ENCODE results near the gene GNG13.
"Not testable (repeated sequence)": the region's sequence is repeated elsewhere in the genome, so short reads cannot be mapped to it uniquely, and the experiment has no call there.

The GNG13 gene, protein sequence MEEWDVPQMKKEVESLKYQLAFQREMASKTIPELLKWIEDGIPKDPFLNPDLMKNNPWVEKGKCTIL

DNA sequence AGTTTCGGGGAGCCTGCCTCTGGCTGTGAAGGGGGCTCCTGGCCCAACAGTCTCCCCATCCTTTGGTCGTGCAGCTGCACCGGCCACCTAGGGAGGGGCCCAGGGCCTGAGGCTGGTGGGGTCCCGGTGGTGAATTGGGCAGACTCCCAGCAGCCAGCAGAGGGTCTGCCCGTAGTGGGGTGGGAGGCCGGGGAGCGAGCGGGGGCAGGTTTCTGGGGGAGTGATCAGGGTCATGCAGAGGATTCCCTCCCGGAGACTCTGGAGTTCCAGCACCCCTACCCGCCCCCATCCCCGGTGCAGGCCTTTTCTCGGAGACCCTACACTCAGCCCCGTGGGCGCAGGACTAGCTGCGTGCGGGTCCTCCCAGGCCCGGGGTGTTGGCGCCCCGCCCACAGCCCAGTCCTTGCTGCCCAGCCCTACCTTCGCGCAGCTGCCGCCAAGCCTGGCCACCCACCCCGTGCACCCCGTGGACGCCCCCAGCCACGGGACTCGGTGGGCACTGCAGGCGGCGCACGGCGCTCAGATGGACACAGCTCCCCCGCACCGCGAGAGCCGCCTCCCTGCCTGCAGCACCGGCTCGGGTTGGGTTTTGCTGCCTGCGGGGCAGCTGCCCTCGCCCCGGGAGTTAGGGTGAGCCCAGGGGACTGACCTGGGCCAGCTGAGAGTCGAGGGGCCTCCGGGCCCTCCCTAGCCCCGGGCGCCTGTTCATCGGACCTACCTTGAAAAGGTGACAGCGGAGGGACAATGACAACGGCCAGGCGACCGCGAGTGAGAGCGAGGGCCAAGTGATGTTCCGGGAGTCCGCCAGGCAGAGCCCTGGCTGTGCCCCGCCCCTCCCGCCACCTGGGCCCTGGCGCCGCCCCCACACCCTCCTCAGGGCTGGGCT is at the start of gene GNG13:
Gene GNG13 (minus strand): TSS at position 787 of the 886 bp plus-strand sequence. CDS start 1,657 bp downstream, outside the sequence.
- no peak for DNase-seq (ENCODE audit: low read depth)

DNA sequence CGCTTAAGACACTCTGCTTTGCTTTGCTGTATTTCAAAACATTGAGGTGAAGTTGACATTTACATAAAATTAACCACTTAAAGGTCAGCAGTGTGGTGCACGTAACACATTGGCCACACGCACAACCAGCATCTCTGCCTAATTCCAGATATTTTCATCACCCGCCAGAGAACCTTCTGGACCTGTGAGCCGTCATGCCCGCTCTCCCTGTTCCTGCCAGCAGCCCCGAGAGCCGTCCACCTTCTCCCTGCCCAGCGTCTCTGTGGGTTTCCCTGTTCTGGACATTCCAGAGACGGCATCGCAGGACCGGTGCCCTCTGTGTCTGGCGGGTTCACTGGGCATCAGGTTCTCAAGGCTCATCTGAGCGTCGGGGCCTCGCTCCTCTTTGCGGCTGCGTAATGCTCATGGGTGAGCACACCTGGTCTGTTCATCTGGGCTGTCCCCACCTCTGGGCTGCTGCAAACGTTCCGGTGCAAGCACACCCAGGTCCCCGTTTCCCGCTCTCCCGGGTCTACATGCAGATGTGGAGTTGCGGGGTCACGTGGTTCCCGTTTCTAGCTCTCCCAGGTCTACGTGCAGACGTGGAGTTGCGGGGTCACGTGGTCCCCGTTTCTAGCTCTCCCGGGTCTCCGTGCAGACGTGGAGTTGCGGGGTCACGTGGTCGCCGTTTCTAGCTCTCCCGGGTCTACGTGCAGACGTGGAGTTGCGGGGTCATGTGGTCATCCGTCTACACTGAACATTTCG is 48.1 kb upstream of the GNG13 start:
- DNase-seq (ENCODE audit: low read depth) = no peak

DNA sequence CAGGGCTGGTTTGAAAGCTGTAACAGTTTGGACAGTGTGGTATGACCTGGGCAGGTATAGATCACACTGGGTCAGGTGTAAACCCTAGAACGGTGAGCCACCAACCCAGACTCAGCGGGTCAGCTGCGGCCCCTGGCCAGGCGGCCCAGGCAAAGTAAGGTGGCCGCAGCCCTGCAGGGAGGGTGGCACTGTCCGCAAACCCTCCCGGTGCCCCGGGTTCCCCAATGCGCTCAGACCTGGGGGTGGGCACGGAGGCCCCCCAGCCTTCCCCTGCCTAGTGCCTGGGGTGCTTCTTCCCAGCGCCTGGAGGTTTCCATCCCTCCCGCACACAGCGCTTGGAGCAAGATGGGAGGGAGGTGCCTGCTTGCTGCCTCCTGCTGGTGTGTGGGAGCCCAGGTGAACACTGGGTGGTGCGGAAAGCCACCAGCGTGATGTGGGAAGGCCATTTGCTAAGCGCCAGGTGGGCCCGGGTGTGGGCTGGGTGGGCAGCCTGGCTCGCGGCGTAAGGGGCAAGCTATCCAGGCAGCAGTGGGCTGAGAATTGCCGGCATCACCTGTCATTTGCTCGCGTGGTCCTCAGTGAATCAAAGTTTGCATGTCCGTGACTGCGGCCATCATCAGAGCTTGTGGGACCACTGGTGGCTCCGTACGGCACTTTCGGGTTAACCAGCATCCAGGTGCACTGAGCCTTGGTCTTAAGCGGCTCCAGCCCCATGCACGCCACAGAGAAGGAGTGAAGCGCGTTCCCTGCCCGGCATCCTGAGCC is 47.3 kb upstream of the GNG13 start:
- no peak for DNase-seq (ENCODE audit: low read depth)

DNA sequence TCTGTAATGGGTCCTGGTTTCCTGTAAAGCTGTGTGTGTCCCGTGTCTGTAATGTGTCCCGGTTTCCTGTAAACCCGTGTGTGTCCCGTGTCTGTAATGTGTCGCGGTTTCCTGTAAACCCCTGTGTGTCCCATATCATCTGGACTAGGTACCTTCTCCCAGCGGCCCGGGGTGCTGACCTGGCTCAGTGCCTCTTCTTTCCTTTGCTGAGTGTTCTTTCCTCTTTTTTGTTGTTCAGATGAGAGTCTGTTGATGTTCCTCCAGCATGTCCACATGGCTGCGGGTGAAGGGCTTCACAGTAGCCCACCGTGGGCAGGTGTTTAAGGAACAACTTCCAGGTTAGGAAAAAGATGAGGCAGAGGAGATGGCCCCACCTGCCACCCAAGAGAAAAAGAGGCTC is 46.6 kb upstream of the GNG13 start:
- DNase-seq (ENCODE audit: low read depth) = no peak

DNA sequence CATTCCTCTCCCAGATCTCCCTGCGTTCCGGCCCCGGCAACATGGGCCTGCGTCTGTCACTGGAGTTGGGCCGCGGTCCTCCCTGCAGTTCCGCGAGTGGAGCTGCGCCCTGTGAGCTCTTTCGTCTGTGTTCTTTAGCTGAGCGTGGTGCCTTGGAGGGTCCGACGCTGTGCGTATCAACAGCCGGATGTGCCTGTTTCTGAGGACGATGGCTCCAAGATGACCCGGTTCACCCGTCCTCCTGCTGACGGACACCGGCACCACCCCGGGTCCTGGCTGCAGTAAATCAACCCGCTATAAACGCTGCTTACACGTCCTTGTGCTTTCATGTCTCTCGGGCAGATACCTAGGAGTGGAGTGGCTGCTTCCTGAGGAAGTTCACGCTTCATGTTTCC is 44.8 kb upstream of the GNG13 start:
- DNase-seq (ENCODE audit: low read depth) = no peak

DNA sequence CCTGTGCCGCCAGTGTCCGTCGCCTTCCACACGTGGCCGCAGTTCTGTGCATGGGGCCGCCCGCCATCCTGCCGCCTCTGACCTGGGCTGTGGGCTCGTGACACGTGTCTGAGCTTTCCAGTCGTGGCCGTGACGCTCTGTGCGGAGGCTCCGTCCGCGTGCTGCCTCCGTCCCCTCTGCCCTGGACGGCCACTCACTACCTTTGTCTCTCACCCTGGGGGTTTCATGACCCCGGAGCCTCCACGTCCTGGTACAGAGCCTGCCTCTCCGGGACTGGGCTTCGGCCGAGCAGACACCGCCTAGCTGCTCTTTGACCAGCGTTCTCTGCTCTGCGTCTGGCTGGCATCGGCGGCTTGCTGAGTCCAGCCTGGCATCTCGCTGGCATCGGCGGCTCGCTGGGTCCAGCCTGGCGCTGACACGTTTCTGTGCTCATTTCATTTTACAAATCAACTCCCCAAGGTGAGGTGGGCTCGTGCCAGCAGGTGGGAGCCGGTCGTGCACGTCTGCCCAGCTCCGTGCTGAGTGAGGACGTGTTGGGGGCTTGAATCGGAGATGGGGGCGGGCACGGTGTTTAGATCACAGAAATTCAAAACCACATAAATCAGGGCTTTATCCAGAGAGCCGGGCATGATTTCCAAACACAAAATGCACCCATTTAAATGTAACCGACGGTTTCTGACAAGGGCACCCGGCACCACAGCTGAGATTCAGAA is 44.3 kb upstream of the GNG13 start:
- no peak for DNase-seq (ENCODE audit: low read depth)

DNA sequence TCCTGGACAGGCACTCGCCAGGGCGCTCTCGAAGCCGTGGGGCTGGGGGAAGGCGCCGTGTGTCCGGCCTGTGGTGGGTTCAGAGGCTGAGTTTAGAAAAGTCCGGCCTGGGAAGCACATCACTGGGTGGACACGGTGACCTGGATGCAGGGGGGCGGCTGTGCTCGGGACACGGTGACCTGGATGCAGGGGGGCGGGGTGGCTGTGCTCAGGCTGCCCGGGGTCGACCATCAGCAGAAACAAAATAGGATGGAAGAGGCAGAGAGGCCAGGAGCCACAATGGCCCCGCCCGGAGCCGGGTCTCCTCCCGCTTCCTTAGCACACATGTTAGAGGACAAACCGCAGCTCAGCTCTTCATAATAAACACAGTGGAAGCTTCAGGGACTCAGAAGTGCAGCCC is 43.2 kb upstream of the GNG13 start:
- no peak for DNase-seq (ENCODE audit: low read depth)

DNA sequence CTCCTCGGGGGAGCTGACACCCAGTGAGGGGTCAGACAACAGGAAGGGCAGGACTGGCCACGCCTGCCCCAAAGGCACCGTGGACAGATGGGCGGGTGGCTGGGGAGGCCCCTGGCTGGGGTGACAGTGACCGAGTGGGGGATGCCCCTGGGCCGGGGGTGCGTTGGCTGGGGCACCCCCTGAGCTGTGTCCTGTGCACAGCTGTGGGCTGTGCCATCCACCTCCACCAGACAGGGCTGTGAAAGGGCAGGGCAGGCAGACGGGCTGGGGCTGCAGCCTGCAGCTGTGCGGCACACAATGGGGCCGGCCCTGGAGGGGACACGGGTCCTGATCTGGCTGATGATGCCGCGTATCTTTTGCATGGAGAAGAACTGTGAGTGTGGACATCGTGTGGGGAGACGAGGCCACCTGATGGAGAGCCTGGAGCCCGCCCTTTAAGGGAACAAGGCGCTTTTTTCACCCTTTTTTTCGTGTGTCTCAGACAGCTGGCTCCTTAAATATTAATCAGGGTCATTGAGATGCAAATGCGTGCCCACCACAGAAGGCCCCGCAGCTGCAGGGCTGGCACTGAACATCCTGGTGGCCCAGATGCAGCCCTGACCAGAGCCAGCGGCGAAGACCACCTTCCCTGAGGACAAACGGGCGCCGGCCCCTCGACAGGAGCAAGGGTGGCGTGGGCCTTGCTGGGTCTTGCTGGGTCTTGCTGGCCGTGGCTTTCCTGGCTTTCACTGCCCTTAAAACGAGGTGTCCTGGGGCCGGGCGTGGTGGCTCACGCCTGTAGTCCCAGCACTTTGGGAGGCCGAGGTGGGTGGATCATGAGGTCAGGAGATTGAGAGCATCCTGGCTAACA is 42.4 kb upstream of the GNG13 start:
- DNase-seq (ENCODE audit: low read depth) = no peak

DNA sequence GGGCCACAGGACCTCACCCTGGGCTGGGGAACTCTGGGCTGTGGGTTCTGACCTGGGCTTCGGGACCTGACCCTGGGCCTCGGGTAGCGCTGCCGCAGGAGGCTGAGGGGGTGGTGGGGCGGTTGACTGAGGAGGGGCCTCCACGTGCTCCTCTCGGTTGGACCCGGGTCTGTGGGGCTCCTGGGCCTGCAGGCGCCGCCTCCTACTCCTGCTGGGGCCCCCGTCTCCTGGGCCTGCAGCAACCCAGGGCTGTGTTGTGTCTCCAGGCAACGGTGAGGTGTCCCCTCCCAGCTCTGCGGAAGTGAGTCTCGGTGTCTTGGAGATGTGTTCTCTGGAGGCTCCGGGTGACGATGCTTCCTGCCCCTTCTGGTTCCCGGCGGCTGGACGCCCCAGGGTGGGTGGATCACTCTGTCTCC is 41.5 kb upstream of the GNG13 start:
- no peak for DNase-seq (ENCODE audit: low read depth)

DNA sequence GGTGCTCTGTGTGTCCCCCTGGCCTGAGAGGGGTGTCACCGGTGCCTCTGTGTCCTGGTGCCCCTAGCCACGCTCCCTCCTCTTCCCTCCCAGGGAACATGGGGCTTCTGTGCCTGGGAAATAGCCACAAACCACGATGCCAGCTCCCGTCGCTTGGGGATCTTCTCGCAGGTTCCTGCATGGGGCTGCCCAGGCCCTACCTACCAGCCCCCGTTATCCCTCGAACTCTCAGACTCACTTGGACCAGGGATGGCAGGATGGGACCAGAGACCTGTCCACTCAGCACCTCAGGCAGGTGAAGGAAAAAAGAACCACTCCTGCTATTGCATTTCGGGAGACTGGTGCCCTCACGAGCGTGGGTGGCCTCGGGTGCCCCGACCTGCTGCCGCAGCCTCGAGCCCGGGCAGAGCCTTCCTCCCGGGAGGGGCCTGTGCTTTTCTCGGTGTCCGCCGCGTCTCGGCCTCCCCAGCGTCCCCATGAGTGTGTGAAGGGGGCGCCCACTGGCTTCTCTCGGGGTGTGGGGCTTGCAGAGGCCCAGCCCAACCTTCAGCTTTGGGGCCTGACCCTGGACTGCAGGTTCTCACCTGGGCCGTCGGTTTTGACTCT is 41.0 kb upstream of the GNG13 start:
- DNase-seq (ENCODE audit: low read depth) = no peak

DNA sequence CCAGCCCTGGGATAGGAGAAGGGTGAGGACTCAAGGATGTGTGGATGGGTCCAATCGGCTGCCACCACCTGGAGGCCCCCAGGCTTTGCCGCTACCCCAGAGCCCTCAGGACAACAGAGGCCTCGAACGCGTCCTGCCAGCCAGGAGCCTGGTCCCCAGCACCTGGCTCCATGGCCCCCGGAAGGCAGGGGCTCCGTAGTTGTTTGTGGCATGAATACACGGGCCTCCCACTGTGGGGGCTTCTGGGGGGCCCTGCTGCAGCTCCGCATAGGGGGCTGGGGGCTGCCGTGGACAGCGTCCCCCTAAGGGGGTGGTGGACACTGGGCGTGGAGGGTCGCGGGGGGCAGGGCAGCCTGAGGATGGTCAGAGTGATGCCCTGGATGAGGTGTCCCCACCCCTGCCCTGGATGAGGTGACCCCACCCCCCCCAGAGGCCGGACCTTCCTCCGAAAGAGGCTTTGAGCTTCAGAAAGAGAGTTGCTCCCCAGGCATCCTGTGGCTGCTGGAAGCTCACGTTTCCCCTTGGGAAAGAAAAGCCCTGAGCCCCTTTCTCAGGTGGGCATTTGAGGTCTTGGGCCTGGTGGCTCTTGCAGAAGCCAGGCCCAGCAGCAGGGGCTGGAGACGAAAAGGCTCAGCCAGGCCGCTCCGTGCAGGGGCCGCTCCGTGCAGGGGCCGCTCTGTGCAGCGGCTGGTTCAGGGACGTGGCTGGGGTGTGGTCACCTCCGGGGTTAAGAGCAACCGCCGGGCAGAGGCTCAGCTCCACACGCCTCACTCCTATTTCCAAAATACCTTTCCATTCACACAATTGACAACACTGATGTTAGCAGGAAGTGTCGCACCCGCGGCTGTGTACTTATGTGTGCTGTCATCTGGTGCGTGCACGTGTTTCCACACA is 40.3 kb upstream of the GNG13 start:
- no peak for DNase-seq (ENCODE audit: low read depth)

DNA sequence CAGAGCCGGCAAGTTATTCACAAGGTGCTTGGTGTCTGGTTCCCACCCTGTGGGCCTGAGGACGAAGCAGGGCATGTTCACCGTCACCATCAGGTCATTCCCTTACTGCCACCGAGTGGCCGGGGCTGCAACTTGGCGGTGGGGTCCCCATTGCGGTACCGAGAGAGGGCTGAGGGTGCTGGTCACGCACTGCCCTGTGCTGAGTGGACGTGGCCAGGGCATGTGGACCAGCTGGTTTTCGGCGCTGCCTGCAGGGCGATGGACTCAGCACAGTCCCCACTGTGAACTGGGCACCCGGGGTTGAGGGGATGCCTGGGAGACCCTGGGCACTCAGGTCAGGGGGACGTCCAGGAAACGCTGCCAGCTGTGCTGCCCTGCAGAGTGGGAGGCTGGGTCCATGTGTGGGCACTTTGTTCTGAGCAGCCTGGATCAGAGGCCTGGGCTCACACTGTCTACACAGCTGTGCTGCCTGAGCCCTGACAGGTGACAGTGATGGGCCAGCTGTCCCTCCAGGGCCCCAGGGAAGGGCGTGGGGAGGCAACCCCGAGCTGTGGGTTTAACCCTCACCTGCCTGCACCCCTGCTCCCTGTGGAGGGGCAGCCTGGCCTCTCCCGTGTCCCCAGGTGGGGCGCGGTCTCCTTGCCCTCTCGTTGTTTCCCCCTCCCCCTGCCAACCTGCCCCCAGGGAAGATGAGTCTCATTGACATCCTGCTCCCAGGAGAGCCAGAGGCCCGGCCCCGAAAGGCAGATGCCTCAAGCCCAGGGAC is 39.3 kb upstream of the GNG13 start:
- DNase-seq (ENCODE audit: low read depth) = no peak

DNA sequence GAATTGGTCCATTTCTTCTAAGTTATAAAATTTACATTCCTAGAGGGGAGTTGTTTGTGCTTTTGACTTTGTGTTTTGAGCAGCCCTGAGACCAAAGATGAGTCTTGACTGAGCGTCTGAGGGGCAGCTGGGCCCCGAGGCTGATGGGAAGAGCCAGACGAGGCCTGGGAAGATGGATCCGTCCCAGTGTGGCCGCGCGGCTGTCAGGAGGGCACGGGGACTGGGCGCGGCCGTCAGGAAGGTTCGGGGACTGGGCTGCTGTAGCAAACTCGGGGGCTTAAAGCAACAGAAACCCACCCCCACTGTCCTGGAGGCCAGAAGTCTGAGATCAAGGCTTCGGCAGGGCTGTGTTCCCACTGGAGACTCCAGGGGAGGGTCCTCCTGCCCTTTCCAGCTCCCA is 38.2 kb upstream of the GNG13 start:
- no peak for DNase-seq (ENCODE audit: low read depth)

DNA sequence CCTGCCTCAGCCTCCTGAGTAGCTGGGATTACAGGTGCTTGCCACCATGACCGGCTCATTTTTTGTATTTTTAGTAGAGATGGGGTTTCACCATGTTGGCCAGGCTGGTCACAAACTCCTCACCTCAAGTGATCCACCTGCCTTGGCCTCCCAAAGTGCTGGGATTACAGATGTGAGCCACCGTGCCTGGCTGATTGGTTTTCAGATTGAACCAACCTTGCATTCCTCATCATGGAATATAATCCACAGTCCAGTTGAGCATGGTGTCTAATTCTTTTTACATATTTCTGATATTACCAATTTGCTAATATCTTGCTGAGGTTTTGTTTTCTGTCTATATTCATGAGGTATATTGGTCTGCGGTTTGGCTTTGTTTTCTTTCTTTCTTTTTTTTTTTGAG is 36.3 kb upstream of the GNG13 start:
- not testable (repeated sequence) for DNase-seq (ENCODE audit: low read depth)

DNA sequence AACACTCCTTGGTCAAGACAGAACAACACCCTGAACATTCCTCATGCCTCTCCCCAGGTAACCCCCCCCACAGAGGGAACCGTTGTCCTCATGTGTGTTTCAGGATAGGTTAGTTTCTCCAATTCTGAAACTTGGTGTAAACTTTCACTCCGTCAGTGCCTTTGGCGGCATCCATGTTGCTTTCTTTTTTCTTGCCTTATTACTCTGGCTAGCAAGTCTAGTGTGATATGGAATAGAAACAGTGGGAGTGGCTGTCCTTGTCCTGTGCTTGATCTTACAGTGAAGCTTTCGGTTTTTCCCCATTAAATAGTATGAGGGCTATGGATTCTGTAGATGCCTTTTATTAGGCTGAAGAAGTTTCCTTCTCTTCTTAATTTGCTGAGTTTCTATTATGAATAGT is 35.7 kb upstream of the GNG13 start:
- DNase-seq (ENCODE audit: low read depth) = no peak

DNA sequence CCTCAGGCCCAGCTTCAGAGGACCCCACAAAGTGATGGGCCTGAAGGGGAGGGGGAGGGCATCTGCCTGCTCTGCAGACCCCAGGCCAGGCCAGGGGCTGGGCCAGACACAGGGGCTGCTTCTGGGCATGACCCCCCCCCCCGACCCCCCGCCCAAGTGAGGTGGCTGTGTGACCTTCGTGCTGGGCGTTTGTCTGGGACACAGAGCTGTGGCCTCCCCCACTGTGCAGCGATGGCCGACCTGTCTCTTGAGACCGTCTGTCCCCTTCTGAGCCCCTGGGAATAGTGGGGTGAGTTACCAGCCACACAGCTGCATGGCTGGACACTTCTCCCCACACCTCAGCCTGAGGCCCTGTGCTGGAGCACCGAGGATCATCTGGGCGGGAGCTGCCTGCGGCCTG is 34.8 kb upstream of the GNG13 start:
- no peak for DNase-seq (ENCODE audit: low read depth)

DNA sequence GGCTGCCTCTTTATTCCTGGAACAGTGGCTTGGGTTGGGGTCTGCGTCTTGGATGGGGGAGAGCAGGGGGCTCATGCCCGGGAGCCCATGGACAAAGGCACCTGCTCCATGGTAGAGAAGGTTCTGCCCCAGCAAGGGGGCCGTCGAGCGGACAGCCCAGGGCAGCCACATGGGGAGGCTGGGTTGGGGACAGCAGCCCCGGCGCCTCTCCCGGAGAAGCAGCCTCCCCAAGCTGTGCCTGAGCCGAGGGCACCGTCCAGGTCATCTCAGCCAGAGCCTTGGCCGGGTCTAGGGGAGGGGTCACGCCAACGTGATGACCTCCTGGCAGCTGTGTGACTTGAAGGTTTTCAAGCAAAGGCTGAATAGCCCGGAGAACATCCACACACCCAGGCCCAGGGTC is 32.9 kb upstream of the GNG13 start:
- no peak for DNase-seq (ENCODE audit: low read depth)

DNA sequence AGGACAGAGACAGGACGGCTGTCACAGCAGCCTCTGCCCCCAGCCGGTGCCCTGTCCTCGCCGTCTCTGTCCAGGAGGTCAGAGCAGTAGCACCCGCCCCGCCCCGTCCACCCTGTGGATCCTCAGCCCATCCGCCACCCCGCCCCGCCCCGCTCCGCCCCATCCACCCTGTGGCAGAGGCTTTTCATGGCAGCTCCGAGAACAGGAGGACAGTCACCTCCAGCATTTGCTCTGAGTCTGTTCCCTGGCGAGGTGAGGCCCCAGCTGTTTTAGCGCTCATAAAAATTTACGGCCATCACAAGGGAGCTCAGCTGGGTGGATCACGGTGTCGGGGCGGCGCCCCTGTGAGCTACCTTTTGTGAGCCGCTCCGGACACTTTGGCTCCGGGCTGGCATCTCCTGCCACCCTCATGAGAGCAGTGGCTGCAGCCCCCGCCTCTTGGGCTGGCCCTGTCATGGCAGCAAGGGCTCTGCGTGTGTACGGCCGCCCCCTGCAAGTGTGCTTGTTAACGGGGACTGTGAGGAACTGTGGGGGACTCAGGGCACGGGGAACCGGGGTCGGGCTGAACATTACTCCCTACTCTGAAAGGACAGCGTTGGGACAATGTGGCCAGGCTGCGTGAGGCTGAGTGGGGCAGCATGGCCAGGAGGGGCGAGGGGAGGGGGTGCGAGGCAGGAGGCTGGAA is 32.3 kb upstream of the GNG13 start:
- DNase-seq (ENCODE audit: low read depth) = no peak
